Measurements from ENCODE around the gene SP9. TPM values are rescaled to one million over a fixed set of nuclear protein-coding genes. Genes with fewer than 3 reads are reported as not detected.

The SP9 gene
- total and polyA plus RNA-seq, 9 of the 15 experiments (the other 6 are each of a cell fraction or from before 2014, with no cell fraction given) = 0.04 to 0.23 (median 0.11) TPM; not detected in 3

GRCh38 chr2:174376967-174377366 is 42.2 kb downstream of the SP9 start (continued):
- TF ChIP-seq ZFP91 (CRISPR knock-in tag; IDR thresholded peaks at IDR 0.05) = no peak
- no peak for TF ChIP-seq BRF1 (IDR thresholded peaks at IDR 0.05; ENCODE audit: borderline replicate concordance, extremely low read depth, insufficient read length)
- TF ChIP-seq ZNF146 (CRISPR knock-in tag; IDR thresholded peaks at IDR 0.05; ENCODE audit: unreplicated experiment) = no peak
- TF ChIP-seq RFX5 (IDR thresholded peaks at IDR 0.05; ENCODE audit: low read depth, low read length) = no peak
- TF ChIP-seq ZBTB11 (CRISPR knock-in tag; IDR thresholded peaks at IDR 0.05) = no peak
- TF ChIP-seq SIN3B (IDR thresholded peaks at IDR 0.05; ENCODE audit: low read depth) = no peak
- TF ChIP-seq SFPQ (IDR thresholded peaks at IDR 0.05; ENCODE audit: low read depth, low read length) = no peak
- TF ChIP-seq CEBPZ (IDR thresholded peaks at IDR 0.05; ENCODE audit: borderline replicate concordance, low read depth, low read length) = no peak
- TF ChIP-seq MCM7 (IDR thresholded peaks at IDR 0.05) = no peak
- TF ChIP-seq ZFX (CRISPR knock-in tag; IDR thresholded peaks at IDR 0.05) = no peak
- TF ChIP-seq CREB3 (tag; conservative IDR thresholded peaks at IDR 0.05; ENCODE audit: low read depth) = no peak
- TF ChIP-seq CBX2 (IDR thresholded peaks at IDR 0.05; ENCODE audit: insufficient read depth, low read length, poor library complexity, severe bottlenecking) = no peak
- no peak for TF ChIP-seq NCOA4 (IDR thresholded peaks at IDR 0.05; ENCODE audit: partially characterized antibody)
- TF ChIP-seq ZNF511 (CRISPR knock-in tag; IDR thresholded peaks at IDR 0.05) = no peak
